IgD-negative memory B cell (primary cell): ENCODE results near the gene CYB5R3. TPM values are rescaled to one million over a fixed set of nuclear protein-coding genes. Genes with fewer than 3 reads are reported as not detected.
"Not testable (repeated sequence)": the region's sequence is repeated elsewhere in the genome, so short reads cannot be mapped to it uniquely, and the experiment has no call there.

Experiments used
- H3K27ac Mint-ChIP-seq, 3 donors: one replicate each; pipeline ENCODE4 v1.8.0; 2020 to 2022; ENCODE audit warnings: mild to moderate bottlenecking in 3 of 3, mixed read lengths in 3 of 3, moderate library complexity in 1 of 3
- H3K27me3 Mint-ChIP-seq: one replicate; pipeline ENCODE4 v1.8.0; 2021; ENCODE audit warnings: mixed read lengths
- H3K36me3 Mint-ChIP-seq: one replicate; pipeline ENCODE4 v1.8.0; 2020; ENCODE audit warnings: mild to moderate bottlenecking, mixed read lengths
- H3K4me1 Mint-ChIP-seq, 3 donors: one replicate each; pipeline ENCODE4 v1.8.0; 2020 to 2022; ENCODE audit warnings: mixed read lengths in 3 of 3, mild to moderate bottlenecking in 1 of 3
- H3K4me3 Mint-ChIP-seq, 4 donors: one replicate each; pipeline ENCODE4 v1.8.0; 2020 to 2022; ENCODE audit warnings: mild to moderate bottlenecking in 4 of 4, mixed read lengths in 4 of 4, moderate library complexity in 3 of 4
- H3K9me3 Mint-ChIP-seq, 3 donors: one replicate each; pipeline ENCODE4 v1.8.0; 2020 to 2021; ENCODE audit warnings: mixed read lengths in 3 of 3, mild to moderate bottlenecking in 1 of 3
- polyA plus RNA-seq: library from polyadenylated mRNA; unstranded; fragments of 300-500 nt; fragmentation: Illumina TruSeq; gene quantifications from one replicate; pipeline ENCODE4 v1.2.3, GENCODE V29; 2021

Gene CYB5R3
- polyA plus RNA-seq, 1 donor from 2014 or later: 138 TPM

- H3K27ac Mint-ChIP-seq: peak within 1 kb of the TSS; percentile 91 to 100 (median 100)
- H3K4me1 Mint-ChIP-seq: peaks cover 22 to 38% (median 36%) of the 10 kb centered on the region in 3 donors
- H3K4me3 Mint-ChIP-seq: peak within 1 kb of the TSS; percentile 75 to 99 (median 94)
- no peaks in the 10 kb centered on the region for H3K27me3 Mint-ChIP-seq
- H3K36me3 Mint-ChIP-seq: no peaks in the 10 kb centered on the region
- H3K9me3 Mint-ChIP-seq: no peaks in the 10 kb centered on the region
Observed at GRCh38 chr22:42614312-42615091, 34.7 kb downstream of the CYB5R3 start, which contains the start of gene POLDIP3. POLDIP3 (minus strand) TSS chr22:42614883; CDS start chr22:42614857, 26 bp downstream.

- H3K36me3 Mint-ChIP-seq: no peaks in the 10 kb centered on the region
- H3K9me3 Mint-ChIP-seq: no peaks in the 10 kb centered on the region
- no peaks in the 10 kb centered on the region for H3K27me3 Mint-ChIP-seq
- peaks cover 22 to 41% (median 37%) of the 10 kb centered on the region in 3 donors for H3K4me1 Mint-ChIP-seq
- peak overlapping the region; percentile 75 to 99 (median 90) for H3K4me3 Mint-ChIP-seq
- peak overlapping the region; percentile 91 to 100 (median 94) for H3K27ac Mint-ChIP-seq
Observed at GRCh38 chr22:42613872-42614301, 35.3 kb downstream of the CYB5R3 start.

- Mint-ChIP-seq H3K4me3 (peak overlapping the region in 3 of 4 donors; percentile 72 to 87 (median 75)), H3K36me3 (no peaks in the 10 kb centered on the region), H3K27me3 (no peaks in the 10 kb centered on the region), H3K9me3 (no peaks in the 10 kb centered on the region), H3K4me1 (peaks cover 22 to 43% (median 34%) of the 10 kb centered on the region in 3 donors), H3K27ac (peak overlapping the region in 1 of 3 donors; percentile 91)
Observed at GRCh38 chr22:42612336-42612735, 36.9 kb downstream of the CYB5R3 start.

GRCh38 chr22:42611051-42611450 lies 38.1 kb downstream of the CYB5R3 start:
- peaks cover 22 to 43% (median 34%) of the 10 kb centered on the region in 3 donors for H3K4me1 Mint-ChIP-seq
- peak overlapping the region in 1 of 4 donors; percentile 42 for H3K4me3 Mint-ChIP-seq
- no peaks in the 10 kb centered on the region for H3K27me3 Mint-ChIP-seq
- peak overlapping the region in 2 of 3 donors; percentile 33 to 53 for H3K27ac Mint-ChIP-seq
- H3K9me3 Mint-ChIP-seq: no peaks in the 10 kb centered on the region
- no peaks in the 10 kb centered on the region for H3K36me3 Mint-ChIP-seq

- Mint-ChIP-seq H3K4me3 (peak overlapping the region in 1 of 4 donors; percentile 60), H3K36me3 (no peaks in the 10 kb centered on the region), H3K27me3 (no peaks in the 10 kb centered on the region), H3K27ac (peak overlapping the region in 1 of 3 donors; percentile 55), H3K4me1 (peaks cover 18 to 43% (median 30%) of the 10 kb centered on the region in 3 donors), H3K9me3 (no peaks in the 10 kb centered on the region)
Observed at GRCh38 chr22:42610186-42610585, 39.0 kb downstream of the CYB5R3 start.

GRCh38 chr22:42608823-42609361 lies 40.3 kb downstream of the CYB5R3 start:
- no peaks in the 10 kb centered on the region for H3K36me3 Mint-ChIP-seq
- H3K4me3 Mint-ChIP-seq: peak overlapping the region in 1 of 4 donors; percentile 53
- H3K27me3 Mint-ChIP-seq: no peaks in the 10 kb centered on the region
- peak overlapping the region in 1 of 3 donors; percentile 45 for H3K27ac Mint-ChIP-seq
- H3K9me3 Mint-ChIP-seq: no peaks in the 10 kb centered on the region
- H3K4me1 Mint-ChIP-seq: peaks cover 12 to 42% (median 26%) of the 10 kb centered on the region in 3 donors

- Mint-ChIP-seq H3K4me1 (peaks cover 10 to 42% (median 24%) of the 10 kb centered on the region in 3 donors), H3K36me3 (no peaks in the 10 kb centered on the region), H3K9me3 (no peaks in the 10 kb centered on the region), H3K27ac (peak overlapping the region in 1 of 3 donors; percentile 45), H3K4me3 (peak overlapping the region in 1 of 4 donors; percentile 53), H3K27me3 (no peaks in the 10 kb centered on the region)
Observed at GRCh38 chr22:42608136-42608822, 40.9 kb downstream of the CYB5R3 start.

GRCh38 chr22:42607641-42608040 lies 41.6 kb downstream of the CYB5R3 start:
- H3K4me3 Mint-ChIP-seq, H3K27me3 Mint-ChIP-seq, H3K9me3 Mint-ChIP-seq, H3K36me3 Mint-ChIP-seq: not testable (repeated sequence)
- Mint-ChIP-seq H3K27ac (peak overlapping the region in 1 of 3 donors; percentile 19), H3K4me1 (peaks cover 5 to 38% (median 18%) of the 10 kb centered on the region in 3 donors)

- Mint-ChIP-seq H3K4me1 (peaks cover 0 to 21% (median 7%) of the 10 kb centered on the region in 3 donors), H3K27ac (no peak overlapping the region), H3K36me3 (no peaks in the 10 kb centered on the region), H3K27me3 (no peaks in the 10 kb centered on the region), H3K9me3 (no peaks in the 10 kb centered on the region), H3K4me3 (no peak overlapping the region)
Observed at GRCh38 chr22:42604403-42604802, 44.8 kb downstream of the CYB5R3 start.

GRCh38 chr22:42603427-42603826 lies 45.8 kb downstream of the CYB5R3 start:
- H3K27ac Mint-ChIP-seq: no peak overlapping the region
- H3K27me3 Mint-ChIP-seq: no peaks in the 10 kb centered on the region
- H3K4me1 Mint-ChIP-seq: peaks cover 0 to 14% (median 5%) of the 10 kb centered on the region in 3 donors
- no peaks in the 10 kb centered on the region for H3K9me3 Mint-ChIP-seq
- no peaks in the 10 kb centered on the region for H3K36me3 Mint-ChIP-seq
- H3K4me3 Mint-ChIP-seq: no peak overlapping the region

GRCh38 chr22:42602470-42602869 lies 46.7 kb downstream of the CYB5R3 start:
- Mint-ChIP-seq H3K27me3 (no peaks in the 10 kb centered on the region), H3K36me3 (no peaks in the 10 kb centered on the region), H3K9me3 (no peaks in the 10 kb centered on the region), H3K4me1 (peaks cover 0 to 14% (median 5%) of the 10 kb centered on the region in 3 donors), H3K27ac (peak overlapping the region in 1 of 3 donors; percentile 11), H3K4me3 (no peak overlapping the region)

- H3K4me1 Mint-ChIP-seq: peaks cover 0 to 14% (median 5%) of the 10 kb centered on the region in 3 donors
- H3K36me3 Mint-ChIP-seq: no peaks in the 10 kb centered on the region
- H3K9me3 Mint-ChIP-seq: no peaks in the 10 kb centered on the region
- no peaks in the 10 kb centered on the region for H3K27me3 Mint-ChIP-seq
- H3K4me3 Mint-ChIP-seq: peak overlapping the region in 1 of 4 donors; percentile 20
- peak overlapping the region in 2 of 3 donors; percentile 62 to 65 for H3K27ac Mint-ChIP-seq
Observed at GRCh38 chr22:42601879-42602465, 47.2 kb downstream of the CYB5R3 start.

- no peaks in the 10 kb centered on the region for H3K9me3 Mint-ChIP-seq
- H3K4me1 Mint-ChIP-seq: peaks cover 0 to 4% (median 1%) of the 10 kb centered on the region in 3 donors
- H3K36me3 Mint-ChIP-seq: peaks cover 2% of the 10 kb centered on the region
- H3K27me3 Mint-ChIP-seq: no peaks in the 10 kb centered on the region
- no peak overlapping the region for H3K4me3 Mint-ChIP-seq
- H3K27ac Mint-ChIP-seq: no peak overlapping the region
Observed at GRCh38 chr22:42596863-42597530, 52.2 kb downstream of the CYB5R3 start.

- Mint-ChIP-seq H3K4me1 (no peaks in the 10 kb centered on the region), H3K27me3 (no peaks in the 10 kb centered on the region), H3K27ac (peak overlapping the region in 2 of 3 donors; percentile 31 to 76), H3K9me3 (no peaks in the 10 kb centered on the region), H3K36me3 (peaks cover 2% of the 10 kb centered on the region), H3K4me3 (no peak overlapping the region)
Observed at GRCh38 chr22:42596336-42596735, 52.9 kb downstream of the CYB5R3 start.
